A549 (cell line): Measurements from ENCODE around the gene OR2A14.

Experiments used
- EP300 ChIP-seq, 2 experiments: fragments of >200 bp; sonication (Bioruptor Twin); formaldehyde crosslinking; IDR thresholded peaks; 2 replicates in 1 of 2; 3 replicates in 1 of 2; pipeline ENCODE4 v1.6.1; 2016 to 2017
- TF ChIP-seq, protein P1 (sequence below): fragments of >200 bp; sonication (Bioruptor Twin); formaldehyde crosslinking; IDR thresholded peaks from 3 replicates; pipeline ENCODE4 v1.5.1; 2016
- TF ChIP-seq, protein P2 (sequence below): fragments of 200-600 bp; sonication (generic); IDR thresholded peaks from 2 replicates; pipeline ENCODE4 v1.6.1; 2016; ENCODE audit warnings: antibody characterized with exemption, mild to moderate bottlenecking, moderate library complexity

DNA sequence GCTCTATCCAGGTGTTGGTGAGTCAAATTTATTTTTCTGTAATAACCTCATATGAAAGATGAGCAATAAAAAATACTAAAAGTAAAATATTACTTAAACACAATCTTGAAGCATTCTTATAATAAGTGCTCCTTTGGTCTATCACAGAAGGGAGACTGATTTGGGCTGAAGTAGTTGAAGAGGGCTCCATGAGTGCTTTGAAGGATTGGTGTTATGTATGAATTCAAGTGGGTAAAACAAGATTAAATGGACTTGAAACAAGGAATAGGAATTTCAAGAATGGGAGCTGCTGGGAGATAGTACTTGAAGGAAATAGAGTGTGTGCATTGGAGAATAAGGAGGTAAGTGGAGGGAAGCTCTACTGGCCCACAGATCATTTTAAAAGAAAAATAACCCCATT, 20.9 kb upstream of the OR2A14 start:
- TF ChIP-seq, protein P1, sequence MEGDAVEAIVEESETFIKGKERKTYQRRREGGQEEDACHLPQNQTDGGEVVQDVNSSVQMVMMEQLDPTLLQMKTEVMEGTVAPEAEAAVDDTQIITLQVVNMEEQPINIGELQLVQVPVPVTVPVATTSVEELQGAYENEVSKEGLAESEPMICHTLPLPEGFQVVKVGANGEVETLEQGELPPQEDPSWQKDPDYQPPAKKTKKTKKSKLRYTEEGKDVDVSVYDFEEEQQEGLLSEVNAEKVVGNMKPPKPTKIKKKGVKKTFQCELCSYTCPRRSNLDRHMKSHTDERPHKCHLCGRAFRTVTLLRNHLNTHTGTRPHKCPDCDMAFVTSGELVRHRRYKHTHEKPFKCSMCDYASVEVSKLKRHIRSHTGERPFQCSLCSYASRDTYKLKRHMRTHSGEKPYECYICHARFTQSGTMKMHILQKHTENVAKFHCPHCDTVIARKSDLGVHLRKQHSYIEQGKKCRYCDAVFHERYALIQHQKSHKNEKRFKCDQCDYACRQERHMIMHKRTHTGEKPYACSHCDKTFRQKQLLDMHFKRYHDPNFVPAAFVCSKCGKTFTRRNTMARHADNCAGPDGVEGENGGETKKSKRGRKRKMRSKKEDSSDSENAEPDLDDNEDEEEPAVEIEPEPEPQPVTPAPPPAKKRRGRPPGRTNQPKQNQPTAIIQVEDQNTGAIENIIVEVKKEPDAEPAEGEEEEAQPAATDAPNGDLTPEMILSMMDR: no peak
- no peak for TF ChIP-seq EP300 (IDR thresholded peaks at IDR 0.05)
- TF ChIP-seq, protein P2, sequence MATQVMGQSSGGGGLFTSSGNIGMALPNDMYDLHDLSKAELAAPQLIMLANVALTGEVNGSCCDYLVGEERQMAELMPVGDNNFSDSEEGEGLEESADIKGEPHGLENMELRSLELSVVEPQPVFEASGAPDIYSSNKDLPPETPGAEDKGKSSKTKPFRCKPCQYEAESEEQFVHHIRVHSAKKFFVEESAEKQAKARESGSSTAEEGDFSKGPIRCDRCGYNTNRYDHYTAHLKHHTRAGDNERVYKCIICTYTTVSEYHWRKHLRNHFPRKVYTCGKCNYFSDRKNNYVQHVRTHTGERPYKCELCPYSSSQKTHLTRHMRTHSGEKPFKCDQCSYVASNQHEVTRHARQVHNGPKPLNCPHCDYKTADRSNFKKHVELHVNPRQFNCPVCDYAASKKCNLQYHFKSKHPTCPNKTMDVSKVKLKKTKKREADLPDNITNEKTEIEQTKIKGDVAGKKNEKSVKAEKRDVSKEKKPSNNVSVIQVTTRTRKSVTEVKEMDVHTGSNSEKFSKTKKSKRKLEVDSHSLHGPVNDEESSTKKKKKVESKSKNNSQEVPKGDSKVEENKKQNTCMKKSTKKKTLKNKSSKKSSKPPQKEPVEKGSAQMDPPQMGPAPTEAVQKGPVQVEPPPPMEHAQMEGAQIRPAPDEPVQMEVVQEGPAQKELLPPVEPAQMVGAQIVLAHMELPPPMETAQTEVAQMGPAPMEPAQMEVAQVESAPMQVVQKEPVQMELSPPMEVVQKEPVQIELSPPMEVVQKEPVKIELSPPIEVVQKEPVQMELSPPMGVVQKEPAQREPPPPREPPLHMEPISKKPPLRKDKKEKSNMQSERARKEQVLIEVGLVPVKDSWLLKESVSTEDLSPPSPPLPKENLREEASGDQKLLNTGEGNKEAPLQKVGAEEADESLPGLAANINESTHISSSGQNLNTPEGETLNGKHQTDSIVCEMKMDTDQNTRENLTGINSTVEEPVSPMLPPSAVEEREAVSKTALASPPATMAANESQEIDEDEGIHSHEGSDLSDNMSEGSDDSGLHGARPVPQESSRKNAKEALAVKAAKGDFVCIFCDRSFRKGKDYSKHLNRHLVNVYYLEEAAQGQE: no peak
